GM12892 (cell line): ENCODE results near the gene ADAM15.

ENCODE experiments used
- POLR2A ChIP-seq: IDR thresholded peaks from 2 replicates; pipeline ENCODE4 v1.6.1; 2011; ENCODE audit warnings: low read depth, low read length, control low read depth
- POLR2AphosphoS5 ChIP-seq: IDR thresholded peaks from 2 replicates; pipeline ENCODE4 v1.6.1; 2011; ENCODE audit warnings: low read depth, low read length, control low read depth
- TAF1 ChIP-seq: IDR thresholded peaks from 2 replicates; pipeline ENCODE4 v1.6.1; 2011; ENCODE audit warnings: low read depth, mild to moderate bottlenecking, control low read depth, low read length, borderline replicate concordance

GRCh38 chr1:155110826-155111225, 59.7 kb downstream of the ADAM15 start:
- TF ChIP-seq POLR2AphosphoS5 (no peak), POLR2A (no peak), TAF1 (no peak)
